ENCODE results near the gene TLE6.
"Not testable (repeated sequence)": the region's sequence is repeated elsewhere in the genome, so short reads cannot be mapped to it uniquely, and the experiment has no call there.

The TLE6 gene

GRCh38 chr19:2981898-2982297 is 4.5 kb downstream of the TLE6 start:
- peaks cover 13% of the 10 kb centered on the region for H3K27me3 ChIP-seq (ENCODE audit: insufficient read depth, low read length)

GRCh38 chr19:2982561-2982960 is 5.2 kb downstream of the TLE6 start:
- peaks cover 13% of the 10 kb centered on the region for H3K27me3 ChIP-seq (ENCODE audit: insufficient read depth, low read length)
- H2AFZ ChIP-seq (ENCODE audit: low read depth, low read length) = no peak overlapping the region
- H3K9me3 ChIP-seq (ENCODE audit: low read length) = no peaks in the 10 kb centered on the region
- no peaks in the 10 kb centered on the region for H3K36me3 ChIP-seq (ENCODE audit: insufficient read depth, low read length)
- peaks cover 35% of the 10 kb centered on the region for H3K4me1 ChIP-seq (ENCODE audit: insufficient read depth, low read length)
- no peak overlapping the region for H3K4me3 ChIP-seq (ENCODE audit: low read length)

More at GRCh38 chr19:2981898-2982297, 4.5 kb downstream of the TLE6 start:
- H3K4me3 ChIP-seq (ENCODE audit: low read length) = no peak overlapping the region
- no peaks in the 10 kb centered on the region for H3K36me3 ChIP-seq (ENCODE audit: insufficient read depth, low read length)
- H2AFZ ChIP-seq (ENCODE audit: low read depth, low read length) = no peak overlapping the region
- H3K9me3 ChIP-seq (ENCODE audit: low read length) = no peaks in the 10 kb centered on the region
- peaks cover 33% of the 10 kb centered on the region for H3K4me1 ChIP-seq (ENCODE audit: insufficient read depth, low read length)

GRCh38 chr19:2982983-2983350 is 5.6 kb downstream of the TLE6 start:
- H3K4me1 ChIP-seq (ENCODE audit: insufficient read depth, low read length) = peaks cover 34% of the 10 kb centered on the region
- peaks cover 13% of the 10 kb centered on the region for H3K27me3 ChIP-seq (ENCODE audit: insufficient read depth, low read length)
- H3K9me3 ChIP-seq (ENCODE audit: low read length) = no peaks in the 10 kb centered on the region
- no peak overlapping the region for H2AFZ ChIP-seq (ENCODE audit: low read depth, low read length)
- H3K36me3 ChIP-seq (ENCODE audit: insufficient read depth, low read length) = no peaks in the 10 kb centered on the region
- no peak overlapping the region for H3K4me3 ChIP-seq (ENCODE audit: low read length)

GRCh38 chr19:2983351-2984214 is 6.2 kb downstream of the TLE6 start:
- Histone ChIP-seq H3K4me1 (ENCODE audit: insufficient read depth, low read length) (peaks cover 34% of the 10 kb centered on the region), H3K9me3 (ENCODE audit: low read length) (no peaks in the 10 kb centered on the region), H2AFZ (ENCODE audit: low read depth, low read length) (no peak overlapping the region), H3K4me3 (ENCODE audit: low read length) (no peak overlapping the region), H3K36me3 (ENCODE audit: insufficient read depth, low read length) (no peaks in the 10 kb centered on the region), H3K27me3 (ENCODE audit: insufficient read depth, low read length) (peaks cover 15% of the 10 kb centered on the region)

- Histone ChIP-seq H3K4me1 (ENCODE audit: insufficient read depth, low read length) (peaks cover 34% of the 10 kb centered on the region), H2AFZ (ENCODE audit: low read depth, low read length) (no peak overlapping the region), H3K27me3 (ENCODE audit: insufficient read depth, low read length) (peaks cover 21% of the 10 kb centered on the region), H3K4me3 (ENCODE audit: low read length) (no peak overlapping the region), H3K9me3 (ENCODE audit: low read length) (no peaks in the 10 kb centered on the region), H3K36me3 (ENCODE audit: insufficient read depth, low read length) (no peaks in the 10 kb centered on the region)
Observed at GRCh38 chr19:2984215-2984528, 6.8 kb downstream of the TLE6 start.

GRCh38 chr19:2986951-2987524 is 9.7 kb downstream of the TLE6 start:
- no peak overlapping the region for H2AFZ ChIP-seq (ENCODE audit: low read depth, low read length)
- H3K9me3 ChIP-seq (ENCODE audit: low read length) = no peaks in the 10 kb centered on the region
- H3K27me3 ChIP-seq (ENCODE audit: insufficient read depth, low read length) = peaks cover 24% of the 10 kb centered on the region
- H3K4me1 ChIP-seq (ENCODE audit: insufficient read depth, low read length) = peaks cover 34% of the 10 kb centered on the region
- no peaks in the 10 kb centered on the region for H3K36me3 ChIP-seq (ENCODE audit: insufficient read depth, low read length)
- H3K4me3 ChIP-seq (ENCODE audit: low read length) = peak overlapping the region; percentile 9

GRCh38 chr19:2987797-2988196 is 10.4 kb downstream of the TLE6 start:
- no peak overlapping the region for H3K4me3 ChIP-seq (ENCODE audit: low read length)
- H2AFZ ChIP-seq (ENCODE audit: low read depth, low read length) = no peak overlapping the region
- H3K4me1 ChIP-seq (ENCODE audit: insufficient read depth, low read length) = peaks cover 29% of the 10 kb centered on the region
- H3K36me3 ChIP-seq (ENCODE audit: insufficient read depth, low read length) = no peaks in the 10 kb centered on the region
- no peaks in the 10 kb centered on the region for H3K9me3 ChIP-seq (ENCODE audit: low read length)
- peaks cover 20% of the 10 kb centered on the region for H3K27me3 ChIP-seq (ENCODE audit: insufficient read depth, low read length)

- Histone ChIP-seq H3K27me3 (ENCODE audit: insufficient read depth, low read length) (peaks cover 15% of the 10 kb centered on the region), H3K9me3 (ENCODE audit: low read length) (no peaks in the 10 kb centered on the region), H3K4me3 (ENCODE audit: low read length) (no peak overlapping the region), H2AFZ (ENCODE audit: low read depth, low read length) (no peak overlapping the region), H3K4me1 (ENCODE audit: insufficient read depth, low read length) (peaks cover 23% of the 10 kb centered on the region), H3K36me3 (ENCODE audit: insufficient read depth, low read length) (no peaks in the 10 kb centered on the region)
Observed at GRCh38 chr19:2988568-2988967, 11.2 kb downstream of the TLE6 start.

GRCh38 chr19:2989236-2989946 is 12.0 kb downstream of the TLE6 start:
- H3K9me3 ChIP-seq (ENCODE audit: low read length) = no peaks in the 10 kb centered on the region
- H3K27me3 ChIP-seq (ENCODE audit: insufficient read depth, low read length) = peaks cover 15% of the 10 kb centered on the region
- H3K4me1 ChIP-seq (ENCODE audit: insufficient read depth, low read length) = peaks cover 14% of the 10 kb centered on the region
- no peaks in the 10 kb centered on the region for H3K36me3 ChIP-seq (ENCODE audit: insufficient read depth, low read length)
- no peak overlapping the region for H2AFZ ChIP-seq (ENCODE audit: low read depth, low read length)
- no peak overlapping the region for H3K4me3 ChIP-seq (ENCODE audit: low read length)

- not testable (repeated sequence) for H3K4me3 ChIP-seq (ENCODE audit: low read length); H3K9me3 ChIP-seq (ENCODE audit: low read length); H3K4me1 ChIP-seq (ENCODE audit: insufficient read depth, low read length); H3K36me3 ChIP-seq (ENCODE audit: insufficient read depth, low read length); H2AFZ ChIP-seq (ENCODE audit: low read depth, low read length)
- peaks cover 21% of the 10 kb centered on the region for H3K27me3 ChIP-seq (ENCODE audit: insufficient read depth, low read length)
Observed at GRCh38 chr19:2992333-2992732, 15.0 kb downstream of the TLE6 start.

- Histone ChIP-seq H3K36me3 (ENCODE audit: insufficient read depth, low read length) (no peaks in the 10 kb centered on the region), H3K27me3 (ENCODE audit: insufficient read depth, low read length) (peaks cover 26% of the 10 kb centered on the region), H2AFZ (ENCODE audit: low read depth, low read length) (no peak overlapping the region), H3K4me3 (ENCODE audit: low read length) (no peak overlapping the region), H3K9me3 (ENCODE audit: low read length) (no peaks in the 10 kb centered on the region), H3K4me1 (ENCODE audit: insufficient read depth, low read length) (no peaks in the 10 kb centered on the region)
Observed at GRCh38 chr19:2992958-2993357, 15.6 kb downstream of the TLE6 start.

GRCh38 chr19:2993579-2993978 is 16.2 kb downstream of the TLE6 start:
- Histone ChIP-seq H3K27me3 (ENCODE audit: insufficient read depth, low read length) (peaks cover 24% of the 10 kb centered on the region), H3K36me3 (ENCODE audit: insufficient read depth, low read length) (no peaks in the 10 kb centered on the region), H3K4me1 (ENCODE audit: insufficient read depth, low read length) (no peaks in the 10 kb centered on the region), H2AFZ (ENCODE audit: low read depth, low read length) (no peak overlapping the region), H3K9me3 (ENCODE audit: low read length) (no peaks in the 10 kb centered on the region), H3K4me3 (ENCODE audit: low read length) (no peak overlapping the region)

GRCh38 chr19:2994588-2995131 is 17.3 kb downstream of the TLE6 start:
- no peak overlapping the region for H3K4me3 ChIP-seq (ENCODE audit: low read length)
- peaks cover 15% of the 10 kb centered on the region for H3K27me3 ChIP-seq (ENCODE audit: insufficient read depth, low read length)
- H3K36me3 ChIP-seq (ENCODE audit: insufficient read depth, low read length) = no peaks in the 10 kb centered on the region
- H3K9me3 ChIP-seq (ENCODE audit: low read length) = no peaks in the 10 kb centered on the region
- H2AFZ ChIP-seq (ENCODE audit: low read depth, low read length) = no peak overlapping the region
- no peaks in the 10 kb centered on the region for H3K4me1 ChIP-seq (ENCODE audit: insufficient read depth, low read length)

All from neuron (in vitro differentiated cells).